HEK293 (cell line): Measurements from ENCODE around the gene CUEDC1.

Experiments
- SCRT1 ChIP-seq: fragments of 450-650 bp; formaldehyde crosslinking; IDR thresholded peaks from 2 replicates; pipeline ENCODE4 v1.5.1; 2016; ENCODE audit warnings: missing biosample characterization, missing genetic modification characterization, borderline replicate concordance
- SP2 ChIP-seq: fragments of 450-650 bp; formaldehyde crosslinking; IDR thresholded peaks from 2 replicates; pipeline ENCODE4 v1.5.1; 2016; ENCODE audit warnings: missing biosample characterization, missing genetic modification characterization
- ZSCAN16 ChIP-seq: fragments of 450-650 bp; formaldehyde crosslinking; IDR thresholded peaks from 2 replicates; pipeline ENCODE4 v1.5.1; 2016; ENCODE audit warnings: missing biosample characterization, missing genetic modification characterization
- TF ChIP-seq, protein P1 (sequence below): fragments of 450-650 bp; formaldehyde crosslinking; IDR thresholded peaks from 2 replicates; pipeline ENCODE4 v1.5.1; 2016; ENCODE audit warnings: missing biosample characterization, missing genetic modification characterization

DNA sequence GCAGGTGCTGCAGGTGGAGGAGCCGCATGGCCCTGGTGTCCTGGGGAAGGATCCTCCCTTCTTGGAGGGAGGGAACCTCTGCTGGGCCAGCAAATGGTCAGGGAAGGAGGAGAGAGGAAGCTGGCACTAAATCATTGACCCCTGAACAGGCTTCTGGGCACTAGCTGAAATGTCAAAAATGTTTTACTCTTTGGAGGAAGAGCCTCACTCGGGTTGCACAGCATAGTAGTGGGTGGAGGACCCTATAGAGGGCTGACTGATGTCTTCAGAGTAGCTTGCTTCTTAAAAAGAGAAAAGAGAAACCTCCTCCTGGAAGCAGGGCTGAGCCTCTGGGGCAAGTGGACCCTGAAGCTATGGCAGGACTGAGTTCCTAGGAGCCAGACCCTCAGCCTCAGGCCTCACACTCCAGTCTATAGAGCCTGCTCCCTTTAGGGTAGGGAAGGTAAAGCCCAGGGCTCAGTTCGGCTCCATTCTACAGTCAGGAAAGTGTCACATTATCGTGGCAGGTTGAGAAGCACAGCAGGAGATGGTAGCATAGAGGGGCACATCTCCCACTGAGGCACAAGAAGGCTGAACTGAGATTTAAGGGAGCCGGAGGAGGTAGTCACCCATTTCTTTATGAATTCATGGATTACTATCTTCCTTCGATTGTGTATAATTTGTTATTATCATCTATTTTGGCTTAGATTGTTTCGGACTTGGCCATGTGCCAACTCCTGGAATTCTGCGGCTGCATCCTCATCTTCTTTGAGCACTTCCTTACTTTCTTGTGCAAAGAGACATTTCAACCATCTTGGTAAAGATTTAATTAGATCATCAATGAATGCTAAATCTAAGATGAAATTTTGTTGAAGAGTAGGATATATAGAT lies 7.3 kb upstream of the CUEDC1 start:
- TF ChIP-seq SCRT1 (no peak), SP2 (tag by site-specific recombination) (no peak), ZSCAN16 (tag by site-specific recombination) (no peak)
- TF ChIP-seq, protein P1, sequence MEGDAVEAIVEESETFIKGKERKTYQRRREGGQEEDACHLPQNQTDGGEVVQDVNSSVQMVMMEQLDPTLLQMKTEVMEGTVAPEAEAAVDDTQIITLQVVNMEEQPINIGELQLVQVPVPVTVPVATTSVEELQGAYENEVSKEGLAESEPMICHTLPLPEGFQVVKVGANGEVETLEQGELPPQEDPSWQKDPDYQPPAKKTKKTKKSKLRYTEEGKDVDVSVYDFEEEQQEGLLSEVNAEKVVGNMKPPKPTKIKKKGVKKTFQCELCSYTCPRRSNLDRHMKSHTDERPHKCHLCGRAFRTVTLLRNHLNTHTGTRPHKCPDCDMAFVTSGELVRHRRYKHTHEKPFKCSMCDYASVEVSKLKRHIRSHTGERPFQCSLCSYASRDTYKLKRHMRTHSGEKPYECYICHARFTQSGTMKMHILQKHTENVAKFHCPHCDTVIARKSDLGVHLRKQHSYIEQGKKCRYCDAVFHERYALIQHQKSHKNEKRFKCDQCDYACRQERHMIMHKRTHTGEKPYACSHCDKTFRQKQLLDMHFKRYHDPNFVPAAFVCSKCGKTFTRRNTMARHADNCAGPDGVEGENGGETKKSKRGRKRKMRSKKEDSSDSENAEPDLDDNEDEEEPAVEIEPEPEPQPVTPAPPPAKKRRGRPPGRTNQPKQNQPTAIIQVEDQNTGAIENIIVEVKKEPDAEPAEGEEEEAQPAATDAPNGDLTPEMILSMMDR (tag by site-specific recombination), result no peak
